ENCODE data around the gene TBX19. TPM values are rescaled to one million over a fixed set of nuclear protein-coding genes. Genes with fewer than 3 reads are reported as not detected.

TBX19 gene
- total and polyA plus RNA-seq, 12 donors: 0.35 to 2.2 (median 1.1) TPM; not detected in 1

GRCh38 chr1:168293356-168293755 lies 12.7 kb downstream of the TBX19 start:
- no peaks in the 10 kb centered on the region for H3K27me3 ChIP-seq
- 75 to 81% (median 80%) methylated on average over 1 of the region's 1 CpG; no CpG with 5 or more reads in 1 of the 4 donors for whole genome bisulfite sequencing, 4 donors
- H3K4me3 ChIP-seq: no peak overlapping the region
- no peaks in the 10 kb centered on the region for H3K4me1 ChIP-seq (replicated peaks in 1 of 2)
- DNase-seq: no peak
- H3K9me3 ChIP-seq (replicated peaks in 1 of 3): no peaks in the 10 kb centered on the region
- no peaks in the 10 kb centered on the region for H3K36me3 ChIP-seq (replicated peaks in 1 of 2)
- TF ChIP-seq, protein P1, sequence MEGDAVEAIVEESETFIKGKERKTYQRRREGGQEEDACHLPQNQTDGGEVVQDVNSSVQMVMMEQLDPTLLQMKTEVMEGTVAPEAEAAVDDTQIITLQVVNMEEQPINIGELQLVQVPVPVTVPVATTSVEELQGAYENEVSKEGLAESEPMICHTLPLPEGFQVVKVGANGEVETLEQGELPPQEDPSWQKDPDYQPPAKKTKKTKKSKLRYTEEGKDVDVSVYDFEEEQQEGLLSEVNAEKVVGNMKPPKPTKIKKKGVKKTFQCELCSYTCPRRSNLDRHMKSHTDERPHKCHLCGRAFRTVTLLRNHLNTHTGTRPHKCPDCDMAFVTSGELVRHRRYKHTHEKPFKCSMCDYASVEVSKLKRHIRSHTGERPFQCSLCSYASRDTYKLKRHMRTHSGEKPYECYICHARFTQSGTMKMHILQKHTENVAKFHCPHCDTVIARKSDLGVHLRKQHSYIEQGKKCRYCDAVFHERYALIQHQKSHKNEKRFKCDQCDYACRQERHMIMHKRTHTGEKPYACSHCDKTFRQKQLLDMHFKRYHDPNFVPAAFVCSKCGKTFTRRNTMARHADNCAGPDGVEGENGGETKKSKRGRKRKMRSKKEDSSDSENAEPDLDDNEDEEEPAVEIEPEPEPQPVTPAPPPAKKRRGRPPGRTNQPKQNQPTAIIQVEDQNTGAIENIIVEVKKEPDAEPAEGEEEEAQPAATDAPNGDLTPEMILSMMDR (IDR thresholded peaks at IDR 0.05): no peak
- no peak for TF ChIP-seq POLR2A (IDR thresholded peaks at IDR 0.05)
- H3K27ac ChIP-seq: no peak overlapping the region
- intact Hi-C loops (cut with DNase I): no loop called here

DNA sequence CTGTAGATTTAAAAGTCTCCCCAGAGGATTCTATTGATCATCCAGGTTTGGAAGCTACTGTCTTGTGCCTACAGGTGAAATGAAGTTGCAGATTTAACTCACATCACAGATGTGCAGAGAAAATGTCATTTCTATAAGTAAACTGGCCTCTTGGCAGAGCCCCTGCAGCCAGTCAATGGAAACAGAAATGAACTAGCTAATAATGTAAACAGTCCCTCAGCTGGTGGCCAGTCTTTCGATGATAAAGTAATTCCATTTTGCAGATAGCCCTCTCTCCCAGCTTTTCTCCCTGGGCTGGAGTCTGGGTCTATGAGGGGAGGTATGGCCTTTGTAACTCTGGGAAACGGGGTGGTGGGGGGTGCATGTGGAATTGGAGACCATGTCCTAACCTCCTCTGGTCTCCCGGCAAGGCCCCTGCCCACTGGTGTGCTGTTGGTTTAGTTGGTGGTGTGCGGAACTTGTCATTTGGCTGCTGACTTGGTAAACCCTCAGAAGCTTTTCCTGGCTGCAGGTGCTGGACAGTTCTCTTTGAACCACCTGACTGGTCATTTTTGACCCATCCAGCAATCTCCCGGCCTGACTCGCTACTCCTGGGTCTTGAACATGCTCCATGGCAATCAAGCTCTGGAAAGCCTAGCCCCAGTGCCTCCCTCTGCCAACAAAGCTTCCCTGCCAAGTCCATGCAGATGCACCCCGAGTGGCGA lies 14.9 kb downstream of the TBX19 start:
- 87 to 95% (median 91%) methylated on average over 5 to 8 of the region's 8 CpGs for whole genome bisulfite sequencing, 4 donors
- H3K27me3 ChIP-seq: no peaks in the 10 kb centered on the region
- no peak for TF ChIP-seq POLR2A (IDR thresholded peaks at IDR 0.05)
- TF ChIP-seq, protein P1 (IDR thresholded peaks at IDR 0.05): no peak

DNA sequence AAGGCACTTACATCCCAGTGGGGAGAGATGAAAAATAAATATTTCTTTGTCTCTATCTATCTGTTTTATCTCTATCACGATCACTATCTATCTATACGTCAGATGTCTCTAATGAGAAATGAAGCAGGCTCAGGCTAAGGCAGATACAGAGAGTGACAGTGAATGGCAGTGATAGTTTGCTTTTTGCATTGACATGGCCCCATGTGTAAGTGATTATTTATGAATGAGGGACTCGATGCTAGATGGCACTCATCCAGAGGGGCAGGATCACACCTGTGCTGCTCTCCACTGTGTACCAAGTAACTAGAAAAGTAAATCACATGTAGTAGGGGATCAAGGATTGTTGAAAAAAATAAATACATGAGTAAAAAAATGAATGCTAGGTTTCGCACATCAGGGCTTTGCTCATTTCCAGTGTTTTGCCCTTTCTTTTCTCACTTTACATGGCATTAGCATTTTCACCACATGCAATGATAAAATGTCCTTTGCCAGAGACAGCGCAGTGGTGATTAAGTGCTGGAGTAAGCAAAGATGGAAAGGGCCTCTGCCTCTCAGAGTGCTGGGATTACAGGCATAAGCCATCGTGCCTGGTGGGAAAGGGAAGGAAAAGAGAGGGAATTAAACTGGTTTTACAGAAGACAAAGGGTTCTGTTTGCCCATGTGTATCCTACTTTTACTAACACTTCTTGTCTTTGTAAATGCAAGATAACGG lies 16.5 kb downstream of the TBX19 start:
- TF ChIP-seq POLR2A (IDR thresholded peaks at IDR 0.05): no peak
- TF ChIP-seq, protein P1 (IDR thresholded peaks at IDR 0.05): no peak
- H3K4me1 ChIP-seq (replicated peaks in 1 of 2): no peaks in the 10 kb centered on the region
- H3K27me3 ChIP-seq: no peaks in the 10 kb centered on the region
- intact Hi-C loops (cut with DNase I): no loop called here
- no peak for DNase-seq
- H3K4me3 ChIP-seq: no peak overlapping the region
- 87 to 90% (median 88%) methylated on average over 7 of the region's 7 CpGs for WGBS, 4 donors
- H3K36me3 ChIP-seq (replicated peaks in 1 of 2): no peaks in the 10 kb centered on the region
- no peaks in the 10 kb centered on the region for H3K9me3 ChIP-seq (replicated peaks in 1 of 3)
- no peak overlapping the region for H3K27ac ChIP-seq

More for the DNA sequence above, 14.9 kb downstream of the TBX19 start:
- H3K9me3 ChIP-seq (replicated peaks in 1 of 3): no peaks in the 10 kb centered on the region
- H3K36me3 ChIP-seq (replicated peaks in 1 of 2): no peaks in the 10 kb centered on the region
- intact Hi-C loops (cut with DNase I): no loop called here
- DNase-seq: no peak
- H3K27ac ChIP-seq: no peak overlapping the region
- no peak overlapping the region for H3K4me3 ChIP-seq
- H3K4me1 ChIP-seq (replicated peaks in 1 of 2): no peaks in the 10 kb centered on the region

DNA sequence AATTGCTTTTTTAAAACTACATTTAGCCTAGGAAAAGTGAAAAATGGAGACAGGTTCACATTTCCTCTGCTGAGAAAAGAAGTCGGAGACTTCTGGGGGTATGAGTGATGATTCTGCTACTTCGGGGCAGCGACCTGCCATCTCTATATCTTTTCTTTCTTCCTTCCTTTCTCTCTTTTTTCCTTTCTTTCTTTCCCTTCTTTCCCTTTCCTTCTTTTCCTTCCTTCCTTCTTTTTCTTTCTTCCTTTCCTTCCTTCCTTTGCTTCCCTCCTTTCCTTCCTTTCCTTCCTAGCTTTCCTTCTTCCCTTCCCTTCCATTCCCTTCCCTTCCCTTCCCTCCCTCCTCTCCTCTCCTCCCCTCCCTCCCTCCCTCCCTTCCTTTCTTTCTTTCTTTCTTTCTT lies 17.8 kb downstream of the TBX19 start:
- Histone ChIP-seq H3K27me3 (no peaks in the 10 kb centered on the region), H3K4me1 (replicated peaks in 1 of 2) (no peaks in the 10 kb centered on the region), H3K36me3 (replicated peaks in 1 of 2) (no peaks in the 10 kb centered on the region), H3K4me3 (no peak overlapping the region), H3K27ac (no peak overlapping the region), H3K9me3 (replicated peaks in 1 of 3) (no peaks in the 10 kb centered on the region)
- no peak for TF ChIP-seq POLR2A (IDR thresholded peaks at IDR 0.05)
- TF ChIP-seq, protein P1 (IDR thresholded peaks at IDR 0.05): no peak
- intact Hi-C loops (cut with DNase I): no loop called here
- WGBS, 4 donors: 89 to 95% (median 93%) methylated on average over 3 of the region's 3 CpGs
- no peak for DNase-seq

Data from adrenal gland (tissue), 12 donors.